ENCODE data around the gene LPP.

DNA sequence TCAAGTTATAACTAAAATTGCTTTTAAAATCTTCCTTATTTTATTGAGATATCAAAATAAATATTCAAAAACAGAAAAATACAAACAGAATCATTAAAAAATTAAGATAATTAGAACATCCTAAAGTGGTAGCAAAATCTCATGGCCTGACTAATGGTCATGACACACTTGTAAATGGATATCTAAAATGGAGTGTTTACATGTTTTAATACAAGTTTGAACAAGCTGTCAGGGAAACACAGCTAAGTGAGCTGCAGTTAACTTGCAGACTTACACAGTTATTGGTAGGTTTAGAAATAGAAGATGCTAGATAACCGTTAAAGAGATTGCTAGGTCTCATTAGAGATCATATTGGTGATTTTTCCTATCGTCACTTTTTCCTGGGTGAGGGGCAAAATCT, 242.3 kb downstream of the LPP start:
- TF ChIP-seq, protein P1, sequence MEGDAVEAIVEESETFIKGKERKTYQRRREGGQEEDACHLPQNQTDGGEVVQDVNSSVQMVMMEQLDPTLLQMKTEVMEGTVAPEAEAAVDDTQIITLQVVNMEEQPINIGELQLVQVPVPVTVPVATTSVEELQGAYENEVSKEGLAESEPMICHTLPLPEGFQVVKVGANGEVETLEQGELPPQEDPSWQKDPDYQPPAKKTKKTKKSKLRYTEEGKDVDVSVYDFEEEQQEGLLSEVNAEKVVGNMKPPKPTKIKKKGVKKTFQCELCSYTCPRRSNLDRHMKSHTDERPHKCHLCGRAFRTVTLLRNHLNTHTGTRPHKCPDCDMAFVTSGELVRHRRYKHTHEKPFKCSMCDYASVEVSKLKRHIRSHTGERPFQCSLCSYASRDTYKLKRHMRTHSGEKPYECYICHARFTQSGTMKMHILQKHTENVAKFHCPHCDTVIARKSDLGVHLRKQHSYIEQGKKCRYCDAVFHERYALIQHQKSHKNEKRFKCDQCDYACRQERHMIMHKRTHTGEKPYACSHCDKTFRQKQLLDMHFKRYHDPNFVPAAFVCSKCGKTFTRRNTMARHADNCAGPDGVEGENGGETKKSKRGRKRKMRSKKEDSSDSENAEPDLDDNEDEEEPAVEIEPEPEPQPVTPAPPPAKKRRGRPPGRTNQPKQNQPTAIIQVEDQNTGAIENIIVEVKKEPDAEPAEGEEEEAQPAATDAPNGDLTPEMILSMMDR (IDR thresholded peaks at IDR 0.05): no peak
- TF ChIP-seq POLR2A (IDR thresholded peaks at IDR 0.05): no peak

All from tibial nerve (tissue), 3 donors.